ENCODE data around the gene MRM3.

DNA sequence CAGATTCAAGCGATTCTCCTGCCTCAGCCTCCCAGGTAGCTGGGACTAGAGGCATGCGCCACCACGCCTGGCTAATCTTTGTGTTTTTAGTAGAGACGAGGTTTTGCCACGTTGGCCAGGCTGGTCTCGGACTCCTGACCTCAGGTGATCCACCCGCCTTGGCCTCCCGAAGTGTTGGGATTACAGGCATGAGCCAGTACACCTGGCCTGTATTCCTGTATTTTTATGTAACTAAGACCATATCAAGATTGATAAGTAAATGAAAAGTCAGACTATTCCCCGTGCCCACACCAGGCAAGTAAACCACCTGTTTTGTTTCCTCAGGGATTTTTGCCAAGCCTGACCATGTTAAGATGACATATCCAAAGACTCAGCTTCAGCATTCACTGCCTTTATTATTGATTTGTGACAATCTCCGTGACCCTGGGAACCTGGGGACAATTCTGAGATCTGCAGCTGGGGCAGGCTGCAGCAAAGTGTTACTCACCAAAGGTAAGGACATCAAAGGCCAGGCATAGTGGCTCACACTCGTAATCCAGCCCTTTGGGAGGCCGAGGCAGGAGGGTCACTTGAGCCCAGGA, 5.6 kb downstream of the MRM3 start:
- no peak for TF ChIP-seq POLR2A (IDR thresholded peaks at IDR 0.05)
- TF ChIP-seq POLR2AphosphoS5 (IDR thresholded peaks at IDR 0.05), result no peak
- TF ChIP-seq, protein P1, sequence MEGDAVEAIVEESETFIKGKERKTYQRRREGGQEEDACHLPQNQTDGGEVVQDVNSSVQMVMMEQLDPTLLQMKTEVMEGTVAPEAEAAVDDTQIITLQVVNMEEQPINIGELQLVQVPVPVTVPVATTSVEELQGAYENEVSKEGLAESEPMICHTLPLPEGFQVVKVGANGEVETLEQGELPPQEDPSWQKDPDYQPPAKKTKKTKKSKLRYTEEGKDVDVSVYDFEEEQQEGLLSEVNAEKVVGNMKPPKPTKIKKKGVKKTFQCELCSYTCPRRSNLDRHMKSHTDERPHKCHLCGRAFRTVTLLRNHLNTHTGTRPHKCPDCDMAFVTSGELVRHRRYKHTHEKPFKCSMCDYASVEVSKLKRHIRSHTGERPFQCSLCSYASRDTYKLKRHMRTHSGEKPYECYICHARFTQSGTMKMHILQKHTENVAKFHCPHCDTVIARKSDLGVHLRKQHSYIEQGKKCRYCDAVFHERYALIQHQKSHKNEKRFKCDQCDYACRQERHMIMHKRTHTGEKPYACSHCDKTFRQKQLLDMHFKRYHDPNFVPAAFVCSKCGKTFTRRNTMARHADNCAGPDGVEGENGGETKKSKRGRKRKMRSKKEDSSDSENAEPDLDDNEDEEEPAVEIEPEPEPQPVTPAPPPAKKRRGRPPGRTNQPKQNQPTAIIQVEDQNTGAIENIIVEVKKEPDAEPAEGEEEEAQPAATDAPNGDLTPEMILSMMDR (IDR thresholded peaks at IDR 0.05 in 8 of 11, conservative IDR thresholded peaks at IDR 0.05 in 3 of 11), result no peak

Measured in spleen (tissue), 7 donors.